Heart left ventricle (tissue), 16 donors: ENCODE results near the gene CLMP. TPM values are rescaled to one million over a fixed set of nuclear protein-coding genes. Genes with fewer than 3 reads are reported as not detected.

ENCODE experiments used
- ATAC-seq, 4 donors: fragments of 200-7000 bp; cut with Tn5 transposase; one replicate each; pipeline ENCODE4 v1.9.1; 2020 to 2022; ENCODE audit warnings: moderate library complexity in 4 of 4, mild to moderate bottlenecking in 3 of 4, moderate number of reproducible peaks in 1 of 4
- DNase-seq, 5 donors: peaks; one replicate each; pipeline ENCODE4 v3.0.0-alpha.2; 2020
- H3K27ac ChIP-seq, 12 donors: fragments of 200-600 bp; sonication (generic) in 4 of 12; one replicate each; pipeline versions ENCODE4 v1.5.0 to v1.8.0; 2016 to 2022; ENCODE audit warnings: mild to moderate bottlenecking in 2 of 12
- H3K27me3 ChIP-seq, 9 donors: fragments of 200-600 bp; sonication (generic) in 2 of 9; one replicate each; pipeline versions ENCODE4 v1.5.1 to v1.8.0; 2016 to 2022; ENCODE audit warnings: mild to moderate bottlenecking in 3 of 9
- H3K36me3 ChIP-seq, 9 donors: fragments of 200-600 bp; sonication (generic) in 2 of 9; one replicate each; pipeline versions ENCODE4 v1.5.0 to v1.8.0; 2018 to 2022; ENCODE audit warnings: mild to moderate bottlenecking in 2 of 9
- H3K4me1 ChIP-seq, 12 donors: fragments of 200-600 bp; sonication (generic) in 4 of 12; one replicate each; pipeline versions ENCODE4 v1.5.0 to v1.8.0; 2016 to 2022; ENCODE audit warnings: mild to moderate bottlenecking in 3 of 12
- H3K4me3 ChIP-seq, 12 donors: fragments of 200-600 bp; sonication (generic) in 4 of 12; one replicate each; pipeline versions ENCODE4 v1.5.0 to v1.8.0; 2017 to 2022; ENCODE audit warnings: mild to moderate bottlenecking in 9 of 12, moderate library complexity in 4 of 12
- H3K9me3 ChIP-seq, 12 donors: fragments of 200-600 bp; sonication (generic) in 4 of 12; one replicate each; pipeline versions ENCODE4 v1.5.0 to v1.8.0; 2016 to 2022; ENCODE audit warnings: mild to moderate bottlenecking in 1 of 12
- POLR2A ChIP-seq, 2 donors: fragments of 450-650 bp; IDR thresholded peaks; one replicate each; pipeline ENCODE4 v1.6.1; 2017; ENCODE audit warnings: antibody characterized with exemption in 2 of 2, mild to moderate bottlenecking in 2 of 2, moderate library complexity in 2 of 2
- WGBS, 4 donors: extraction: QIAGEN DNeasy Blood & Tissue Kit in 2 of 4; methylation state at CpG; one replicate each; pipeline versions ENCODE4 v1.1.5 to v1.1.7; 2013 to 2018; 5-methylcytosine and 5-hydroxymethylcytosine counted together
- intact Hi-C, 10 donors: fragments of 100-400 bp; cut with DNase I; formaldehyde crosslinking; loops; one replicate each; pipeline versions ENCODE4 v1.11.1 to v1.14.2; 2022
- polyA plus RNA-seq, 2 donors: library from polyadenylated mRNA; stranded (reverse); fragments of 200-250 nt; gene quantifications; one replicate each; pipeline ENCODE4 v1.2.3, GENCODE V29; 2013
- total RNA-seq, 9 donors: library from RNA; depleted of rRNA in 2 of 9; stranded (reverse); fragments of >200 nt in 2 of 9; fragmentation: NEBNext Ultra II Directional in 3 of 9; extraction: Animal tissue kit (Norgen Biotek cat#: 25700) in 3 of 9; gene quantifications; one replicate each; pipeline versions ENCODE4 v1.1.0 to v1.2.4, GENCODE V29; 2016 to 2023
- TF ChIP-seq, protein P1 (sequence below), 12 donors: fragments of 200-600 bp; sonication (generic) in 4 of 12; IDR thresholded peaks; one replicate each; pipeline versions ENCODE4 v1.5.0 to v1.8.0; 2018 to 2022; ENCODE audit warnings: antibody characterized with exemption in 12 of 12, mild to moderate bottlenecking in 5 of 12
- donor health status: ischemic (EF 13 %, LVEDD 7.1; RV severe dilation, severe dysfunction).
- donor health status: healthy with polysubstance abuse.
- donor health status: DM: no; HTN: yes; CAD: no.
- donor health status: DM: no; HTN: no; CAD: no.
- donor health status: ischemic (EF 25% LVEDD 6.9; RV normal size, moderate dysfunction).
- donor health status: ischemic (EF 25% LVEDD 5.7; RV mildly dilated, moderate dysfunction).
- donor health status: healthy.
- donor health status: DM: yes; HTN: yes; CAD: no.
- donor health status: ischemic (EF 35%, LVEDD 5.7; RV mildly dilated, moderate dysfunction).
- donor health status: nonischemic (EF 11% LVEDD 7.7; RV severe dilation, severe dysfunction).
- donor health status: DM: yes; HTN: yes; CAD: no.
- donor health status: PGD.
- donor health status: ischemic (EF 29% LVEDD 5.4; RV normal size, mild dysfunction).
- donor health status: nonischemic (EF 23%, LVEDD 6.1; RV moderate dilation, normal function).

The CLMP gene
- total and polyA plus RNA-seq, 11 donors, result 1.9 to 18.4 (median 5.8) TPM

DNA sequence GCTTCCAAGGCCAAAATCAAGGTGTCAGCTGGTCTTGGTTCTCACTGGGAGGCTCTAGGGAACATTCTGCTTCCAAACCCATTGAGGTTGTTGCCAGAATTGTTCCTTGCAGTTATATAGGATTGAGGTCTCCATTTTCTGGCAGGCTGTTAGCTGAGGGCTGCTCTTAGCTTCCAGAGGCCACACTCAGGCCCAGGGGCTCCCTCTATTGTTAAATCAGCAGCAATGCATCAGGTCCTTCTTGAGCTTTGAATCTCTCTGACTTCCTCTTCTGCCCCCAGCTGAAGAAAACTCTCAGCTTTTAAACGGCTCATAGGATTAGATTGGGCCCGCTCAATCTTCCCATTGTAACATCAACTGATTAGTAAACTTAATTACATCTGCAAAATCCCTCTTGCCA, 174.1 kb downstream of the CLMP start:
- Histone ChIP-seq H3K4me3 (no peak overlapping the region), H3K36me3 (no peaks in the 10 kb centered on the region), H3K27me3 (peaks cover 0 to 13% (median 3%) of the 10 kb centered on the region in 9 donors), H3K9me3 (no peaks in the 10 kb centered on the region), H3K27ac (no peak overlapping the region), H3K4me1 (peaks cover 0 to 7% (median 0%) of the 10 kb centered on the region in 12 donors)
- ATAC-seq (peak in 2 of 4 donors; percentile 41 to 44), DNase-seq (peak in 1 of 5 donors; percentile 11)
- WGBS, 4 donors, result 39 to 45% (median 42%) methylated on average over 2 of the region's 2 CpGs
- intact Hi-C loops, result loop anchor here in 8 of 10 donors (1.0 to 10.0 kb wide), 7 partner anchors 106 to 396 kb away; no protein-coding TSS in a partner anchor
- TF ChIP-seq, protein P1, sequence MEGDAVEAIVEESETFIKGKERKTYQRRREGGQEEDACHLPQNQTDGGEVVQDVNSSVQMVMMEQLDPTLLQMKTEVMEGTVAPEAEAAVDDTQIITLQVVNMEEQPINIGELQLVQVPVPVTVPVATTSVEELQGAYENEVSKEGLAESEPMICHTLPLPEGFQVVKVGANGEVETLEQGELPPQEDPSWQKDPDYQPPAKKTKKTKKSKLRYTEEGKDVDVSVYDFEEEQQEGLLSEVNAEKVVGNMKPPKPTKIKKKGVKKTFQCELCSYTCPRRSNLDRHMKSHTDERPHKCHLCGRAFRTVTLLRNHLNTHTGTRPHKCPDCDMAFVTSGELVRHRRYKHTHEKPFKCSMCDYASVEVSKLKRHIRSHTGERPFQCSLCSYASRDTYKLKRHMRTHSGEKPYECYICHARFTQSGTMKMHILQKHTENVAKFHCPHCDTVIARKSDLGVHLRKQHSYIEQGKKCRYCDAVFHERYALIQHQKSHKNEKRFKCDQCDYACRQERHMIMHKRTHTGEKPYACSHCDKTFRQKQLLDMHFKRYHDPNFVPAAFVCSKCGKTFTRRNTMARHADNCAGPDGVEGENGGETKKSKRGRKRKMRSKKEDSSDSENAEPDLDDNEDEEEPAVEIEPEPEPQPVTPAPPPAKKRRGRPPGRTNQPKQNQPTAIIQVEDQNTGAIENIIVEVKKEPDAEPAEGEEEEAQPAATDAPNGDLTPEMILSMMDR (IDR thresholded peaks at IDR 0.05), result peak; percentile 17 to 60 (median 46)
- no peak for TF ChIP-seq POLR2A (IDR thresholded peaks at IDR 0.05)

Other genes starting within 250 kb of the CLMP start
- not detected for gene BSX, start 213.4 kb downstream of the CLMP start, total RNA-seq
- not detected for gene BSX, start 213.4 kb downstream of the CLMP start, polyA plus RNA-seq
- gene HSPA8, start 133.1 kb downstream of the CLMP start, total RNA-seq, result 1,000 to 10,000 TPM in 7 of 9 donors, 100 to 1,000 TPM in 2; 650 to 1,438 (median 1,101) TPM
- gene HSPA8, start 133.1 kb downstream of the CLMP start, polyA plus RNA-seq, result 1,000 to 10,000 TPM in 1 of 2 donors, 10 to 100 TPM in 1; 58.9 to 2,193 TPM
- gene GRAMD1B, start 235.0 kb upstream of the CLMP start, total RNA-seq, result 10 to 100 TPM; 12.7 to 42.5 (median 23.0) TPM
- gene GRAMD1B, start 235.0 kb upstream of the CLMP start, polyA plus RNA-seq, result 10 to 100 TPM in 1 of 2 donors, 1 to 10 TPM in 1; 8.6 to 38.1 TPM